B cell (primary cell): Measurements from ENCODE around the gene SLC30A2. TPM values are rescaled to one million over a fixed set of nuclear protein-coding genes. Genes with fewer than 3 reads are reported as not detected.

Experiments used
- ATAC-seq: fragments of 200-7000 bp; cut with Tn5 transposase; one replicate; pipeline ENCODE4 v1.10.0; 2021; ENCODE audit warnings: low read depth, mild to moderate bottlenecking, moderate number of reproducible peaks, moderate library complexity
- CTCF ChIA-PET: fragments of 350-600 bp; sonication (Branson Sonifier 250); formaldehyde crosslinking; loops from one replicate; lab custom pipeline; 2021; ENCODE audit warnings: antibody characterized with exemption, inconsistent platforms; lab: Charles Lee
- POLR2A ChIA-PET: fragments of 350-600 bp; sonication (Branson Sonifier 250); formaldehyde crosslinking; loops from one replicate; lab custom pipeline; 2021; ENCODE audit warnings: antibody characterized with exemption; lab: Charles Lee
- DNase-seq: peaks from one replicate; pipeline ENCODE4 v3.0.0; 2013
- H2AFZ ChIP-seq: 2 replicates; pipeline ENCODE4 v1.6.1; 2012; ENCODE audit warnings: mild to moderate bottlenecking, low read depth, low read length; ENCODE audit not compliant: insufficient read depth, poor library complexity, severe bottlenecking
- H3K27ac ChIP-seq, 2 donors: 1 replicate in 1 of 2; 2 replicates in 1 of 2; pipeline ENCODE4 v1.5.1; 2012 to 2013; ENCODE audit warnings: low read length in 2 of 2, mild to moderate bottlenecking in 2 of 2, moderate library complexity in 1 of 2
- H3K27me3 ChIP-seq, 4 experiments: fragments of 200-600 bp in 1 of 4; sonication (generic) in 1 of 4; replicated peaks in 1 of 4; 1 replicate in 2 of 4; 2 replicates in 2 of 4; pipeline versions ENCODE4 v1.6.1 to v1.7.0; 2013 to 2016; ENCODE audit warnings: low read length in 3 of 4, mild to moderate bottlenecking in 2 of 4, mixed read lengths in 1 of 4, moderate library complexity in 1 of 4; ENCODE audit not compliant: insufficient read depth in 4 of 4, control insufficient read depth in 3 of 4; ENCODE audit errors: control extremely low read depth in 1 of 4
- H3K36me3 ChIP-seq, 2 experiments: replicated peaks in 1 of 2; 1 replicate in 1 of 2; 2 replicates in 1 of 2; pipeline versions ENCODE4 v1.6.1 to v1.7.1; 2013; ENCODE audit warnings: low read length in 1 of 2; ENCODE audit not compliant: insufficient read depth in 2 of 2, control insufficient read depth in 1 of 2; ENCODE audit errors: control extremely low read depth in 1 of 2, extremely low read depth in 1 of 2
- H3K4me1 ChIP-seq, 2 donors: fragments of 200-600 bp in 1 of 2; sonication (generic) in 1 of 2; 1 replicate in 1 of 2; 2 replicates in 1 of 2; pipeline versions ENCODE4 v1.5.1 to v1.6.1; 2013 to 2017; ENCODE audit warnings: low read length in 2 of 2; ENCODE audit not compliant: control insufficient read depth in 2 of 2, insufficient read depth in 2 of 2
- H3K4me2 ChIP-seq: replicated peaks from 2 replicates; pipeline ENCODE3; 2012; ENCODE audit warnings: mild to moderate bottlenecking, low read depth, low read length; ENCODE audit not compliant: poor library complexity, severe bottlenecking
- H3K4me3 ChIP-seq, 5 experiments: fragments of 200-600 bp in 1 of 5; sonication (generic) in 1 of 5; 1 replicate in 3 of 5; 2 replicates in 2 of 5; pipeline versions ENCODE4 v1.5.1 to v1.7.0; 2011 to 2016; ENCODE audit warnings: low read length in 4 of 5, mild to moderate bottlenecking in 4 of 5, low read depth in 2 of 5, control low read depth in 1 of 5, moderate library complexity in 1 of 5; ENCODE audit not compliant: insufficient read depth in 1 of 5; ENCODE audit errors: control extremely low read depth in 1 of 5, extremely low read depth in 1 of 5
- H3K79me2 ChIP-seq: fragments of 200-600 bp; sonication (generic); one replicate; pipeline ENCODE4 v1.6.0; 2016; ENCODE audit warnings: low read length; ENCODE audit not compliant: control insufficient read depth, insufficient read depth
- H3K9ac ChIP-seq: fragments of 200-600 bp; sonication (generic); 2 replicates; pipeline ENCODE4 v1.6.1; 2017; ENCODE audit warnings: mild to moderate bottlenecking, low read length, moderate library complexity
- H3K9me3 ChIP-seq, 3 donors: one replicate each; pipeline versions ENCODE4 v1.6.1 to v1.7.1; 2013; ENCODE audit warnings: low read length in 2 of 3; ENCODE audit not compliant: control insufficient read depth in 2 of 3, insufficient read depth in 1 of 3; ENCODE audit errors: control extremely low read depth in 1 of 3
- H4K20me1 ChIP-seq: 2 replicates; pipeline ENCODE4 v1.6.0; 2012; ENCODE audit warnings: mild to moderate bottlenecking, low read length; ENCODE audit not compliant: insufficient read depth, control insufficient read depth, poor library complexity, severe bottlenecking
- H3K27ac Mint-ChIP-seq: one replicate; pipeline ENCODE4 v1.8.0; 2021; ENCODE audit warnings: mixed read lengths
- H3K27me3 Mint-ChIP-seq: one replicate; pipeline ENCODE4 v1.8.0; 2021; ENCODE audit warnings: mixed read lengths
- H3K4me1 Mint-ChIP-seq: one replicate; pipeline ENCODE4 v1.8.0; 2021; ENCODE audit warnings: mixed read lengths
- H3K4me3 Mint-ChIP-seq: one replicate; pipeline ENCODE4 v1.8.0; 2021; ENCODE audit warnings: mixed read lengths
- H3K9me3 Mint-ChIP-seq: one replicate; pipeline ENCODE4 v1.8.0; 2022; ENCODE audit warnings: mixed read lengths; ENCODE audit not compliant: insufficient read depth
- CTCF ChIP-seq: fragments of 200-600 bp; IDR thresholded peaks from one replicate; pipeline ENCODE4 v1.8.0; 2022; ENCODE audit warnings: antibody characterized with exemption, mild to moderate bottlenecking
- EZH2 ChIP-seq: IDR thresholded peaks from 2 replicates; pipeline ENCODE4 v1.6.1; 2012; ENCODE audit warnings: borderline replicate concordance, low read depth, mild to moderate bottlenecking, moderate library complexity, low read length; ENCODE audit not compliant: insufficient read depth, poor library complexity, severe bottlenecking
- WGBS: methylation state at CpG from one replicate; pipeline ENCODE4 v1.1.5; 2013; ENCODE audit warnings: missing lambda C conversion rate; ENCODE audit not compliant: insufficient coverage; 5-methylcytosine and 5-hydroxymethylcytosine counted together
- intact Hi-C: fragments of 100-400 bp; cut with micrococcal nuclease; formaldehyde crosslinking; loops from one replicate; pipeline ENCODE4 v1.10.0; 2022
- polyA plus RNA-seq: library from polyadenylated mRNA; depleted of rRNA; stranded (reverse); fragments of >200 nt; gene quantifications from 2 replicates; pipeline ENCODE4 v1.2.3, GENCODE V29; 2012
- total RNA-seq, 2 donors: library from RNA; stranded (reverse); fragments of 120-200 nt in 1 of 2; gene quantifications; 1 replicate in 1 of 2; 2 replicates in 1 of 2; pipeline versions ENCODE4 v1.2.3 to v1.2.4, GENCODE V29; 2013 to 2022

SLC30A2 gene
- total and polyA plus RNA-seq, 2 donors (not counting 1 experiment from before 2014, with no cell fraction given), result not detected

GRCh38 chr1:26003756-26004155, 42.2 kb downstream of the SLC30A2 start:
- Histone ChIP-seq H3K36me3 (no peaks in the 10 kb centered on the region), H3K79me2 (no peaks in the 10 kb centered on the region), H3K9ac (no peak overlapping the region), H3K27ac (no peak overlapping the region), H4K20me1 (no peaks in the 10 kb centered on the region), H3K9me3 (no peaks in the 10 kb centered on the region), H3K4me2 (no peak overlapping the region), H3K4me3 (no peak overlapping the region), H3K4me1 (peaks cover 0 to under 1% of the 10 kb centered on the region in 2 donors), H3K27me3 (no peaks in the 10 kb centered on the region), H2AFZ (no peak overlapping the region)
- TF ChIP-seq CTCF (no peak), EZH2 (no peak)
- intact Hi-C loops, result no loop called here
- Mint-ChIP-seq H3K9me3 (no peaks in the 10 kb centered on the region), H3K4me1 (no peaks in the 10 kb centered on the region), H3K4me3 (no peak overlapping the region), H3K27ac (no peak overlapping the region), H3K27me3 (peaks cover 8% of the 10 kb centered on the region)
- DNase-seq, result no peak
- 60% methylated on average over 1 of the region's 2 CpGs for WGBS
- ATAC-seq, result no peak
- POLR2A ChIA-PET, result no interaction called here
- CTCF ChIA-PET, result interaction anchor here (0.7 kb wide), 1 partner anchor 108 kb away, joined by 4 read pairs; no protein-coding TSS in a partner anchor

GRCh38 chr1:26003262-26003661, 42.7 kb downstream of the SLC30A2 start:
- Histone ChIP-seq H3K27ac (no peak overlapping the region), H4K20me1 (no peaks in the 10 kb centered on the region), H3K4me3 (no peak overlapping the region), H3K4me2 (no peak overlapping the region), H3K4me1 (peaks cover 3 to 6% of the 10 kb centered on the region in 2 donors), H3K79me2 (no peaks in the 10 kb centered on the region), H3K9me3 (no peaks in the 10 kb centered on the region), H3K9ac (no peak overlapping the region), H3K27me3 (no peaks in the 10 kb centered on the region), H3K36me3 (no peaks in the 10 kb centered on the region), H2AFZ (no peak overlapping the region)
- Mint-ChIP-seq H3K27ac (no peak overlapping the region), H3K9me3 (no peaks in the 10 kb centered on the region), H3K4me1 (peaks cover 5% of the 10 kb centered on the region), H3K27me3 (peaks cover 8% of the 10 kb centered on the region), H3K4me3 (no peak overlapping the region)
- POLR2A ChIA-PET, result no interaction called here
- ATAC-seq (no peak), DNase-seq (no peak)
- TF ChIP-seq EZH2 (no peak), CTCF (no peak)
- CTCF ChIA-PET, result interaction anchor here (0.7 to 1.1 kb wide), 2 partner anchors 108 to 161 kb away, joined by 3 to 4 read pairs; no protein-coding TSS in a partner anchor
- WGBS, result 75% methylated on average over 1 of the region's 4 CpGs
- intact Hi-C loops, result no loop called here
